Measurements from ENCODE around the gene ANO7.

- TF ChIP-seq EP300 (IDR thresholded peaks at IDR 0.05) = no peak
- peak; percentile 73 to 88 (median 81) for TF ChIP-seq POLR2AphosphoS5 (IDR thresholded peaks at IDR 0.05)
- TF ChIP-seq, protein P1, sequence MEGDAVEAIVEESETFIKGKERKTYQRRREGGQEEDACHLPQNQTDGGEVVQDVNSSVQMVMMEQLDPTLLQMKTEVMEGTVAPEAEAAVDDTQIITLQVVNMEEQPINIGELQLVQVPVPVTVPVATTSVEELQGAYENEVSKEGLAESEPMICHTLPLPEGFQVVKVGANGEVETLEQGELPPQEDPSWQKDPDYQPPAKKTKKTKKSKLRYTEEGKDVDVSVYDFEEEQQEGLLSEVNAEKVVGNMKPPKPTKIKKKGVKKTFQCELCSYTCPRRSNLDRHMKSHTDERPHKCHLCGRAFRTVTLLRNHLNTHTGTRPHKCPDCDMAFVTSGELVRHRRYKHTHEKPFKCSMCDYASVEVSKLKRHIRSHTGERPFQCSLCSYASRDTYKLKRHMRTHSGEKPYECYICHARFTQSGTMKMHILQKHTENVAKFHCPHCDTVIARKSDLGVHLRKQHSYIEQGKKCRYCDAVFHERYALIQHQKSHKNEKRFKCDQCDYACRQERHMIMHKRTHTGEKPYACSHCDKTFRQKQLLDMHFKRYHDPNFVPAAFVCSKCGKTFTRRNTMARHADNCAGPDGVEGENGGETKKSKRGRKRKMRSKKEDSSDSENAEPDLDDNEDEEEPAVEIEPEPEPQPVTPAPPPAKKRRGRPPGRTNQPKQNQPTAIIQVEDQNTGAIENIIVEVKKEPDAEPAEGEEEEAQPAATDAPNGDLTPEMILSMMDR (IDR thresholded peaks at IDR 0.05) = no peak
These were observed 38.4 kb upstream of the ANO7 start, which contains the start of gene PPP1R7 for GRCh38 chr2:241149925-241150659.

Data from sigmoid colon (tissue), 4 donors.